ENCODE data around the gene PTPRCAP. TPM values are rescaled to one million over a fixed set of nuclear protein-coding genes. Genes with fewer than 3 reads are reported as not detected.
A peak's percentile ranks its signal among the peaks of the same experiment; 100 is the strongest.
"Not testable (repeated sequence)": the region's sequence is repeated elsewhere in the genome, so short reads cannot be mapped to it uniquely, and the experiment has no call there.

Gene PTPRCAP
- total RNA-seq, 1 donor from 2014 or later = 6.4 TPM

DNA sequence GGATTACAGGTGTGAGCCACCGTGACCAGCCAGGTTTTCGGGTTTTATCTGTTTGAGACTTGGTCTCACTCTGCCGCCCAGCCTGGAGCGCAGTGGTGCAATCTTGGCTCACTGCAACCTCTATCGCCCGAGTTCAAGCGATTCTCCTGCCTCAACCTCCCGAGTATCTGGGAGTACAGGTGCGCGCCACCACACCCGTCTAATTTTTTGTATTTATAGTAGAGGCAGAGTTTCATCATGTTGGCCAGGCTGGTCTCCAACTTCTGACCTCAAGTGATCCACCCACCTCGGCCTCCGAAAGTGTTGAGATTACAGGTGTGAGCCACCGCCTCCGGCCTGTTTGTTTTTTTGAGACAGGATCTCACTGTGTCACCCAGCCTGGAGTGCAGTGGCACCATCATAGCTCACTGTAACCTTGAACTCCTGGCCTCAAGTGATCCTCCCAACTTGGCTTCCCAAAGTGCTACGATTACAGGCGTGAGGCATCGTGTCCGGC is 10.1 kb downstream of the PTPRCAP start:
- not testable (repeated sequence) for DNase-seq (ENCODE audit: low spot score)

DNA sequence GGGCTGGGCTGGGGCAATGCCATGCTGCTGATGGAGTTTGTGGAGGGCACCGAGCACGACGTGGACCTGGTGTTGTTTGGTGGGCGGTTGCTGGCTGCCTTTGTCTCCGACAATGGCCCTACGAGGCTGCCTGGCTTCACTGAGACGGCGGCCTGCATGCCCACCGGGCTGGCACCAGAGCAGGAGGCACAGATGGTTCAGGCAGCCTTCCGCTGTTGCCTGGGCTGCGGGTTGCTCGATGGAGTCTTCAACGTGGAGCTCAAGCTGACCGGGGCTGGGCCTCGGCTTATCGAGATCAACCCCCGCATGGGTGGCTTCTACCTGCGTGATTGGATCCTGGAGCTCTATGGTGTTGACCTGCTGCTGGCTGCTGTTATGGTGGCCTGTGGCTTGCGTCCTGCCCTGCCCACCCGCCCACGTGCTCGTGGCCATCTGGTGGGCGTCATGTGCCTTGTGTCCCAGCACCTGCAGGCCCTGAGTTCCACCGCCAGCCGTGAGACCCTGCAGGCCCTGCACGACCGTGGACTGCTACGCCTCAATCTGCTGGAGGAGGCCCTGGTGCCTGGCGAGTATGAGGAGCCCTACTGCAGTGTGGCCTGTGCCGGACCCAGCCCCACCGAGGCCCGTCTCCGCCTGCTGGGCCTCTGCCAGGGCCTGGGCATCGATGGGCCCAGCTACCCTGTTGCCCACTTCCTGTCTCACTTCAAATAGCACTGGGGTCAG is 13.4 kb downstream of the PTPRCAP start:
- no peak for DNase-seq (ENCODE audit: low spot score)

DNA sequence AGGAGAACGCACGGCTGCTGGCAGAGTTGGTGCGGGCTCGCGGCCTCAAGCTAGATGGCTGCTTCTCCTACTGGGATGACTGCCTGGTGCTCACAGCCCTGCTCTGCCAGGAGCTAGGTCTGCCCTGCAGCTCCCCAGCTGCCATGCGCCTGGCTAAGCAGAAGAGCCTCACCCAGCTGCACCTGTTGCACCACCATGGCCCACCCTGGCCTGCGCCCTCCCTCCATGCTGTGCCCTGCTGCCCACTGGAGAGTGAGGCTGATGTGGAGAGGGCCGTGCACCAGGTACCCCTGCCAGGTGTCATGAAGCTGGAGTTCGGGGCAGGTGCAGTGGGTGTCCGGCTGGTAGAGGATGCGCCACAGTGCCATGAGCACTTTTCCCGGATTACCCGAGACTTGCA is 14.0 kb downstream of the PTPRCAP start:
- no peak for DNase-seq (ENCODE audit: low spot score)

DNA sequence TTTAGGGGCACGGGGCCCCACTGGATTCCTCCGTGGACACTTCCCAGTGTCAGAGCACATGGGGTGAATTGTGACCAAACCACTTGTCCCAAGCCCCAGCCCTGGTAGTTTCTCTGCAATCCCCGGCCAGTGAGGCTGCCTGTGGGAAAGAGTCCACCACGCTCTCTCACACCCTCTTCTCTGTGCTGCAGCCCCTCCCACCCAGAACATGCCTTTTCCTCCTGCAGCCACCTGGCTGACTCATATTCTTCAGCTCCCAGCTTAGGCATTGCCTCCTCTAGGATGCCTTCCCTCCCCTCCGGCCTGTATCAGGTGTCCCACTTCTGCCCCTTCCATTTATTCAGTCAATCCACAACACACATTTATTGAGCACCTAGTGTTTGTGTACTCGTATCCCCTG is 14.6 kb downstream of the PTPRCAP start:
- DNase-seq (ENCODE audit: low spot score) = no peak

DNA sequence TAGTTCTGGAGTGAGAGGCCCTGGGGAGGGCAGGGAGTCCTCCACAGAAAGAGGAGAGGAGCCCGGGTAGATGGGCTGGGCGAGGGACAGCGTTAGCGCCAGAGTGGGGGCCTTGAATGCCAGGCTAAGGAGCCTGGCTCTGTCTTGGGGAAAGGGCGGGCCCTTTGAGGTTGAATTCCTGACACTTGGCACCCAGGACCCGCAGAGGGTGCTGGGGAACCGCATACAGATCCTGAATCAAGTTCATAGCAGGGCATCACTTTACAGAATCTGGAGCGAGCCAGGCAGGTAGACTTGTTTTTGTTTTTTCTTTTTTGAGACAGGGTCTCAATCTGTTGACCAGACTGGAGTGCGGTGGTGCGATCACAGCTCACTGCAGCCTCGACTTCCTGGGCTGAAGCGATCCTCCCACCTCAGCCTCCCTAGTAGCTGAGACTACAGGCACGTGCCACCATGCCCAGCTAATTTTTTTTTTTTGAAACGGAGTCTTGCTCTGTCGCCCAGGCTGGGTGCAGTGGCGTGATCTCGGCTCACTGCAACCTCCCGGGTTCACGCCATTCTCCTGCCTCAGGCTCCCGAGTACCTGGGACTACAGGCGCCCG is 16.0 kb downstream of the PTPRCAP start:
- DNase-seq (ENCODE audit: low spot score) = no peak

DNA sequence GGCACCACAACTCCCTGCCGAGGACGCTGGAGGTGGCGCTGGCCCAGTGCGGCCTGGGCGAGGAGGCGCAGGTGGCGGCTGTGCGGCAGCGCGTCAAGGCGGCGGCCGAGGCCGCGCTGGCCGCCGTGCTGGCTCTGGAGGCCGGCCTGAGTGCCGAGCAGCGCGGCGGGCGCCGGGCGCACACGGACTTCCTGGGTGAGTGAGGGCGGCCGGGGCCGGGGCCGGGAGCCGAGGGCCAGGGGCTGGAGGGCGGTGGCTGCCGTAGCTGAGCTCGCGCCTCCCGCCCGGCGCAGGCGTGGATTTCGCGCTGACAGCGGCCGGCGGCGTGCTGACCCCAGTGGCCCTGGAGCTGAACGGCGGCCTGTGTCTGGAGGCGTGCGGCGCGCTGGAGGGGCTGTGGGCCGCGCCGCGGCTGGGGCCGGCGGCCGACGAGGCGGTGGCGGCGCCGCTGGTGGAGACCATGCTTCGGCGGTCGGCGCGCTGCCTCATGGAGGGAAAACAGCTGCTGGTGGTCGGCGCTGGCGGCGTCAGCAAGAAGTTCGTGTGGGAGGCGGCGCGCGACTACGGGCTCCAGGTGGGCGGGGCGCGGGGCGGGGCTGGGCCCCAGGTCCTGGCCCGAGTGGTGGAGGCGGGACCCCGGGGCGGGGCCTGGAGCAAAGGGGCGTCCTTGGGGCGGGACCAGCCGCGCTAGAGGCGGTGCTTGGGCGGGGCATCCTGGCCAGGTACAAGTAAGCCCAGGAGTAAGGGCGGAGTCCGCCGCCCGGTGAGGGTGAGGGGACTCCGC is 16.6 kb downstream of the PTPRCAP start:
- peak; percentile 97 for DNase-seq (ENCODE audit: low spot score)

DNA sequence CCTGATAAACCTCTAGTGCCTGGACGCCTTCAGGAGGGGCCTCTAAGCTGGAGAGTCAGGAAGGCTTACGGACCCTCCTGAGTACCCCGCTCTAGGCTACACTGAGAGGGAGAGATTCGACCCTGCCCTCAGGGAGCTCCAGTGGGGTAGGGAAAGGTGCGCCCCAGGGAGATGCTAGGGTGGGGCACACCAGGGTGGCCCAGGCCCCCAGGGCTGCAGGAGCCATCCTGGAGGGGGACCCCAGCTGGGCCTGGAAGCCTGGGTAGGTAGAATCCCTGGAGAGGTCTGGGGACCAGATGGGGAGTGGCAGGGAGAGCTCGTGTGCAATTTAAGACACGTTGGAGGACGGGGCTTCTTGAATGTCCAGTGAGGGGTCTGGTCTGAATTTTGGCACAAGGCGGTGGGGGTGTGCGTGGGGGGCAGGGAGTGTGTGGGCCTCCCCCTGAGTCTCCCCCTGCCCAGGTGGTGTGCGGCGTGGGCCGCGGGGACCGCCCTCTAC is 17.3 kb downstream of the PTPRCAP start:
- DNase-seq (ENCODE audit: low spot score) = no peak

DNA sequence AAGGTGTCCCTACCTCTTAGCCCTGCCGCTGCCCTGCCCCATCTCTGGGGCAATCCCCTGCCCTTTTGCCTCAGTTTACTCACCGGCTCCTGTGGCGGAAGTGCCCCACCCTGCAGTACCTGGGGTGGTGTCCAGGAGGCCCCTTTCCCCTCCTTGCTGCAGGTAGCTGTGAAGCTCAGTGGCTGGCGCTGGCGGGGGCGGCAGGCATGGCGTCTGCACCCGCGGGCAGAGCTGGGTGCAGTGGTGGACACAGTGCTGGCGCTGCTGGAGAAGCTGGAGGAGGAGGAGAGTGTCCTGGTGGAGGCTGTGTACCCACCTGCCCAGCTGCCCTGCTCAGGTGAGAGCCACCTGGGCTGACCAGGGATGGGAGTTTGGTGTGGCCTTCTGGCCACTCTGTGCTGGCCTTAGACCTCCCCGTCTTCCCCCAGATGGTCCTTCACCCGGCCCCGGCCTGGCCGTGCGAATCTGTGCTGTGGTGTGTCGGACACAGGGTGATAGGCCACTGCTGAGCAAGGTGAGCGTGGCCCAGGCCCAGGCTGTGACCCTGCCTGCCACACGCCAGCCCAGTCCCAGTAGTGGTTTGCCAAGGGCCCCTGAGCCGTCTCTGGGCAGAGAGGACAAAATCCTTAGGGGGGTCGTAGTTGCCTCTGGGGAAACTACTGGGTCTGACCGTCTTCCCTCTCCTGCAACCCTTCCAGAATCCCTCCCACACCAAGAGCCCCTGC is 18.0 kb downstream of the PTPRCAP start:
- no peak for DNase-seq (ENCODE audit: low spot score)

DNA sequence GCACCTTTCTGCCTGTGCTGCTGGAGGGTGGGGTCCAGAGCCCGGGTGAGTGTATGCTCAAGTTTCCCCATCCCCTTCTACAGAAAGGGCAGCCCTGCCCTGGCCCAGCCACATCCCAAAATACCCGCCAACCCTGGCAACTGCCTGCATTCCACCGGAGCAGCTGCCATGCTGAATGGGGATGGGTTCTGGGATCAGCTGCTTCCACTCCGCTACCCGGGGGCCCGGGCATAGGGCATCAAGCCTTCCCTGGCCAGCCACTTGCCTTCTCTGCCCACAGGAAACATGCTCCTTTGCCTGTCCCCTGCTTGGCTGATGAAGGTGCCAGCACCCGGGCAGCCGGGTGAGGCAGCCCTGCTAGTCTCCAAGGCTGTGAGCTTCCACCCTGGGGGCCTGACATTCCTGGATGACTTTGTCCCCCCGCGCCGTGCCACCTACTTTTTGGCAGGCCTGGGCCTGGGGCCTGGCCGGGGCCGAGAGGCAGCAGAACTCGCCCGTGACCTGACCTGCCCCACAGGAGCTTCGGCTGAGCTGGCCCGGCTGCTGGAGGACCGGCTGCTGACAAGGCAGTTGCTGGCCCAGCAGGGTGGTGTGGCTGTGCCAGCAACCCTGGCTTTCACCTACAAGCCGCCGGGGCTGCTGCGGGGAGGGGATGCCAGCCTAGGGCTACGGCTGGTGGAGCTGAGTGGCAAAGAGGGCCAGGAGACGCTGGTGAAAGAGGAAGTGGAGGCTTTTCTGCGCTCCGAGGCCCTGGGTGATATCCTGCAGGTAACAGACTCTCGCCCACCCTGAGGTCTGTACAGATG is 18.8 kb downstream of the PTPRCAP start:
- DNase-seq (ENCODE audit: low spot score) = no peak

DNA sequence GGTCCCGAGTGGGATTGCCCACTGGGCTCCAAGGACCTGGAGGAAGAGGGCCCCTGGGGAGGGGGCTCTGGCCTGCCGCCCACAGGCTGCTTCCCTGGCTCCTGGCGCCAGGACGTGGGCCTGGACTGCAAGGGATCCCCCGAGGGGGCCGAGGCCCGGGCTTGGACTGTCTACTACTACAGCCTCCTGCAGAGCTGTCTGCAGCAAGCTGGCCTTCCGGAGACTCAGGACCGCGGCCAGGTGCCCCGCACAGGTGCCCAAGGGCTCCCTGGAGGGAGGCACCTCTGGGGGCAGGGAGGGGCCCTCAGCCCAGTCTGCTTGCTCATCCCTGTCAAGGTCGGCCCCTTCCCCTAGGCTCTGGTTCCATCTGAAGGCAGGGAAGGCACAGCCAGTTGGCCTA is 20.1 kb downstream of the PTPRCAP start:
- DNase-seq (ENCODE audit: low spot score) = no peak

DNA sequence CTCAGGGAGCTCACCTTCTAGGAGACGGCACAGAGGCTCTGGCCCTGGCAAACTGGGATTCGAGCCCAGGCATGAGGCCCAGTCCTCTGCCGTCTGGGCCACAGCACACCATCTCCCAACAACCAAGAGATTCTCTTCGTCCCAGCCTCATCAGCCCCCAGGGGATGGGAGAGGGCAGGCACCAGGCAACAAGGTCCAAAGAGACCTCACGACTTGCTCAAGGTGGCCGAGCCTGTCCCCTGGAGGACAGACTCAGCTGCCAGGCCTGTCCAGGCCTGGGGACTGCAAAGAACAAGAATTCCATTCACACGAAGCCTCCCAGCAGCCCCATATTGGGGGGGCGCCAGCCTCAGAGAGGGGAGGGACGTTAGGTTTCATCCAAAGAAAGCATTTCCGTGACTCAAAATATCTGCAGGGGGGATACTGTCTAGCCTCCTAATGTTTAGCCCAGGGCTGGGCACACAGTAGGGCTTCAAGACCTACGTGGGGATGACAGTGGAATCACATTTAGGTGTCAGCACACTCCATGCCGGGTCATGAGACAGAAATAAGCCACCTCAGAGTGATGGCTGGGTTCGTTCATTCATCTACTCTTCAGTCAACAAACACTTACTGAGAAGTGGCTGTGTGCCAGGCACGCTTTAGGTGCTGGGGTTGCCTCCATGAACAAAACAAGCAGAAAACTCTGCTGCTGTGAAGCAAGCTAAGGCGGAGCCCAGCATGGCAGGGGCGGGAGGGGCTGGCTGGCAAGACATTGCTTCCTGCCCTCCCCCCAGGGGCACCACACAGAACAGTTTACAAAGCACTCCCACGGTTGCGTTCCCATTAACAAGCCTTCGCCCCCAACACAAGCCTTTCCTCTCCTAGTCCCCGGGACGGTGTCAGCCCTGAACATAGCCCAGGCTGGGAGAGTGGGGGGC is 20.8 kb downstream of the PTPRCAP start:
- DNase-seq (ENCODE audit: low spot score) = no peak

DNA sequence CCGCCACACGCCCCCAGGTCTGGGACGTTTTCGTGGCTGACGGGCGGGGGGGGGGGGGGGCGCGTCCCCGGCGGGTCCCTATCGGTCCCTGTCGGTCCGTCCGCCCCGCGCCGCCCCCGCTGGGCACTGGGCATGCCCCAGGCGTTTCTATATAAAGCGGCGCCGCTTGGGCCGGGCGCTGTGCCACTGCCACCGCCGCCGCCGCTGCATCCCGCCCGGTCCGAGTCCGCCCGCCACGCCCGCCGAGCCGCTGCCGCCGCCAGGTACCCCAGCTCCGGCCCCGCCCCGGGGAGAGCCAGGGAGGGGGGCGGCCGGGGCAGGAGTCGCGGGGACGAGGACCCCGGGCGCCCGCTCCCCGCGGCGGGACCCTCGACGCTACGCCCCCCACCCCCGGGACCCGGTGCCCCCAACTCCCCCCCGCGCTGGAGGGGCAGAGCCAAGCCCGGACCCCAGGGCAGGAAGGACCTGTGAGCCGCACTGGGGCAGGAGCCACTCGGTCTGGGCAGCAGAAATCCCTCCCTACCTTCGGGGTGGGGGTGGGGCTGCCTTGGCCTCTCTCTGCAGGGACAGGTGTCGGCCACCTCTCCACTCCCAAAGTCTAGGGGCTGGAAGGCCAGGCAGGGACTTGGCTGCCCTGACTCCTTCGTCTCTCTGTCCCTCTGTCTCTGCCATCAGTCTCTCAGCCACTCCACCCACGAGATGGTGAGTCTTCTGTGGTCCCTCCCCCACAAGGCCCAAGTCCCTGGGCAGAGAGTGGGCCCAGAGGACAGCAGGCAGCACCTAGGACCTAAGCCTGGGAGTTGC is 21.8 kb downstream of the PTPRCAP start, which contains the start of gene CARNS1:
CARNS1 (plus strand) TSS at position 178 of the 804 bp plus-strand sequence; CDS start at position 700, 522 bp downstream.
- DNase-seq (ENCODE audit: low spot score) = no peak

DNA sequence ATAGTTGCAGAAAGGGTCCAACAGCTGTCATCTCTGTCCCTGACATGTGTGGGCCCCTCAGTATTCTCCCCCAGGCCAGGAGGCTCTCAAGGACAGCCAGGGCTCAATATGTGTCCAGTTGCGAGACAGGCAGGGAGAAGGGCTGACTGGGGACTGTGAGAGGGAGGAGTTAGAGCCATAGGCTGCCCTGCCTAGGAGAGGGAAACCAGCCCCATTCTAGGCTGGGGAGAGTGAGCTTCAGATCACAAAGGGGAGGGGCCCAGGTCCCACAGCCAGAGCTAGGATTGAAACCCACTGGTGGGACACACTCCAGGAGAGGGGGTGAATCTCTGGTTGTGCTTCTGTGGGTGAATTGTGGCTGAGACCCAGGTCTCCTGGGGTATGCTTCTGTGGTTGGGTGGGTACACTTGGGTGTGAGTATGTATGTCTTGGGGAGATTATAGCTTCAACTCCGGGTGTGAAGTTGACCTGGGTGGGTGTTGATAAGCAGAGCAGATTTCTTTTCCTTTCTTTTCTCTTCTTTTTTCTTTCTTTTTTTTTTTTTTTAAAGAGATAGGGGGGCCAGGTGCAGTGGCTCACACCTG is 24.1 kb downstream of the PTPRCAP start:
- DNase-seq (ENCODE audit: low spot score) = no peak

DNA sequence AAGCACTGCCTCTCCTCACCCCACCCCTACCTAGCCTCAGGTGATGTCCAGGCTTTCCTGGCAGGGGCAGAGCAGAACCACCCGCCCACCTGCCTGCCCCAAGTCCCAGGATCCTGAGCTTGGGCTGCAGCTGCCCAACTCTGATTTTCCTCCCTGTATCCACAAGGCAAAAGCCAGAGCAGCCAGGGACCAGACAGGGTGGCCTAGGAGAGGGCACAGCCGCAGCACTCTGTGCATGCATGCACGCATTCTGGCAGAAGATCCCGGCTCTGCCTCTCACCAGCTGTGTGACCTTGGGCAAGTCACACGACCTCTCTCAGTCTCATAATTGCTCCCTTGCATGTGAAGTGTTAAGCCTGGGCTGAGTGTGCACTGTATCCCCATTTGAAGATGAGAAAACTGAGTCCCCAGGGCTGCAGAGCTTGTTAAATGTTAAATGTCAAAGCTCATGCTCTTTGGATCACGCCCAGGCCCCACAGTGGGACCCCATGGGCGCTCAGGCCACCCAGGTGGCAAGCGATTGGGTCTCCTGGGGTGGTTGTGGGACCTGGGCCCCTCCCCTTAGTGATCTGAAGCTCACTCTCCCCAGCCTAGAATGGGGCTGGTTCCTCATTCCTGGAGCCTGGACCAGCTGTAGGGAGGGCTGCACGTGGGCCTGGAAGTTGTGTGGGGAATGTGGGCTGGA is 24.8 kb downstream of the PTPRCAP start:
- DNase-seq (ENCODE audit: low spot score) = no peak

DNA sequence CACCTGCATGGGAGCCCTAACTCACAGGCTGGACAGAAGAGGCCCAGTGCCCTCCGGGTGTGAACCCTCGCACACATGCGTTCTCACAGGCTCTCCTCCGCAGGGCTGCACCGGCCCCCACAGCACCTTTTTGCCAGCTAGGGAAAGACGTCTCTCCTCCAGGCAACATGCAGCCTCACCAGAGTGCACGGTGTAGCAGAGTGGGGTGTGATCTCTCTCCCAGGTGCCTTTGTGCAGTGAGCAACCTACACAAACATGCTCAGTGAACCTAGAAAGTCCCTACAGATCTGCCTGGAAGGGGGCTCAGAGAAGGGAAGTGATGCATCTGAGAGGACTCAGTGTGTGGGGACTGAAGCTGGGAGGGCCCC is 25.7 kb downstream of the PTPRCAP start:
- no peak for DNase-seq (ENCODE audit: low spot score)

DNA sequence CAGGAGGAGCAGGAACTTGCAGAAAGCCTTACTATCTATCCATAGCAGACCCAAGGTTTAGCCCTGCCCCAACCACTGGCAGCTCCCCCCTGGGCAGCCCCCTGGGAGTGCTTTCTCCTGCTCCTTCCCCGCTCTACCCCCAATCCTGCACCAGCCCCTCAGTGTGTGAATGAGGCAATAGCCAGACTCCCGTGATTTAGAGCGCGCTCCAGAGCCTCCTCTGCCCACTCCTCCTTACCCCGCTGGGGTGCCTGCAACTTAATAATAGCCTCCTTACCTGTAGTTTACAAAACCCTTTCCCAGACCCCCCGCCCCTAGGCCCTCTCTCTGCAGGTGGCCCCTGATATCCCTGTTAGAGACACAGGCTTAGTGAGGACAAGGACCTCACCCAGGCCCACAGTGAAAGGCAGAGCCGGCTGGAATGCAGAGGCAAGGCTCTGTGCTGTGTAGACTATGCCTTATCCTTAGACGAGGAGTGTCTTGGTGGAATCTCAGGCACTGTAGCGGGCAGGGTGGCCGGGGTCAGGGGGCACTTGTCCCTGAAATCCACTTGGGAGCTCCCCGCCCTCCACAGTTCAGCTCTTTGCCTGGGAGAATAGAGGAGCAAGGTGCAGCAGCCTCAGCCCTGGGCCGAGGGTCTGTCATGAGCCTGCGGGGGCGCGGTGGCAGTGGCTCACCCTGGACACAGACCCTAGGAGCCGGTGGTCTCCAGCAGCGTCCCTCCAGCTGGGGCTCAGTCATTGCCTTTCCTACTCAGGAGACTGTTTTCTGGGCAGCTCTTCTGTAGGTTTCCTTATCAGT is 26.3 kb downstream of the PTPRCAP start:
- no peak for DNase-seq (ENCODE audit: low spot score)

DNA sequence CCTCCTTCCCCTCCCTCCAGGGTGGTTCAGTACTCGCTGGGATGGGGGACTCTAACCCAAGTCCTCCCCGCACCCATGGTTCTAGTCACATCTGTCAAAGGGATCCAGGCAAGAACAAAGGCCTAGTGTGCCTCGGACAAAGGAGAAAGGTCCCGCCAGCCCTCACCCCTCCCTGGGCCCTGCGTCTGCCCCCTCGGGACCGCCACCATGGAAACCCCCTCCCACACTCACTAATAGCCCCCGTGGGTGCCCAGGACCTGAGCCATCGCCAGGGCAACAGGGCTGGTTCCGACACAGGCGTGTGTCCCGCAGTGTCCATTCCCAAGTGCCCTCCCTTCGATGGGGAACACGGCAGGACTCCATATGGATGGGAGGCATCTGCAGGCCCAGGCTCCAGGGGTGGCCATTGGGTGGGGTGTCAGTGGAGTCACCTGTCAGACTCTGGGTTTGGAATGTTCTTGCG is 27.1 kb downstream of the PTPRCAP start:
- DNase-seq (ENCODE audit: low spot score) = no peak

Measured in ureter (tissue), 1 donor.